ENCODE results near the gene HS1BP3.

DNA sequence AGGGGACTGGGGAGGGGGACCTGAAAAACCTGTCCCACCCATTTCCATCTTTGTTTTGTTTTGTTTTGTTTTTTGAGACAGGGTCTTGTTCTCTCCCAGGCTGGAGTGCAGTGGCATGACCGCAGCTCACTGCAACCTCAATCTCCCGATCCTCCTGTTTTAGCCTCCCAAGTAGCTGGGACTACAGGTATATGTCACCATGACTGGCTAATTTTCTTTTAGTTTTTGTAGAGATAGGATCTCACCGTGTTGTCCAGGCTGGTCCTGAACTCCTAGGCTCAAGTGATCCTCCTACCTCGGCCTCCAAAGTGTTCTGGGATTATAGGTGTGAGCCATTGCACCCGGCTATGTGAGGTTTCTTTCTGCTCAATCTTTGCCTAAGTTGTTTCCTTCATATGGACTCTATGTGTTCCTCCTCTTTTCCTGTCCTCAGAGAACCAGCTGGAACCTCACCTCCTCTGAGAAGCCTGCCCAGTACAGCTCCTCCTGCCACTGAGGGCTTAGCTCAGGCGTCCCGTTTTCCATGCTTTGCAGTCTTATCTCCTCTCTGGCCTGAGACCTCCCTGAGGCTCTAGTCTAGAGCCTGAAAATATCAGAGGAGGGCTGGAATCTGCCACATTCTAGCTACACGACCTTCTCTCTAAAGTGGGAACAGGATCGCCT, 74.8 kb downstream of the HS1BP3 start:
- TF ChIP-seq, protein P1, sequence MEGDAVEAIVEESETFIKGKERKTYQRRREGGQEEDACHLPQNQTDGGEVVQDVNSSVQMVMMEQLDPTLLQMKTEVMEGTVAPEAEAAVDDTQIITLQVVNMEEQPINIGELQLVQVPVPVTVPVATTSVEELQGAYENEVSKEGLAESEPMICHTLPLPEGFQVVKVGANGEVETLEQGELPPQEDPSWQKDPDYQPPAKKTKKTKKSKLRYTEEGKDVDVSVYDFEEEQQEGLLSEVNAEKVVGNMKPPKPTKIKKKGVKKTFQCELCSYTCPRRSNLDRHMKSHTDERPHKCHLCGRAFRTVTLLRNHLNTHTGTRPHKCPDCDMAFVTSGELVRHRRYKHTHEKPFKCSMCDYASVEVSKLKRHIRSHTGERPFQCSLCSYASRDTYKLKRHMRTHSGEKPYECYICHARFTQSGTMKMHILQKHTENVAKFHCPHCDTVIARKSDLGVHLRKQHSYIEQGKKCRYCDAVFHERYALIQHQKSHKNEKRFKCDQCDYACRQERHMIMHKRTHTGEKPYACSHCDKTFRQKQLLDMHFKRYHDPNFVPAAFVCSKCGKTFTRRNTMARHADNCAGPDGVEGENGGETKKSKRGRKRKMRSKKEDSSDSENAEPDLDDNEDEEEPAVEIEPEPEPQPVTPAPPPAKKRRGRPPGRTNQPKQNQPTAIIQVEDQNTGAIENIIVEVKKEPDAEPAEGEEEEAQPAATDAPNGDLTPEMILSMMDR (IDR thresholded peaks at IDR 0.05 in 8 of 11, conservative IDR thresholded peaks at IDR 0.05 in 3 of 11): no peak
- TF ChIP-seq POLR2AphosphoS5 (IDR thresholded peaks at IDR 0.05): no peak

Data from spleen (tissue), 7 donors.